GM21825 (cell line): Measurements from ENCODE around the gene ISOC1.

Experiments
- ATAC-seq: cut with Tn5 transposase; IDR thresholded peaks from one replicate; pipeline ENCODE4 v1.9.1; 2021; ENCODE audit warnings: mild to moderate bottlenecking, moderate library complexity; ENCODE audit not compliant: unreplicated experiment

Gene ISOC1

DNA sequence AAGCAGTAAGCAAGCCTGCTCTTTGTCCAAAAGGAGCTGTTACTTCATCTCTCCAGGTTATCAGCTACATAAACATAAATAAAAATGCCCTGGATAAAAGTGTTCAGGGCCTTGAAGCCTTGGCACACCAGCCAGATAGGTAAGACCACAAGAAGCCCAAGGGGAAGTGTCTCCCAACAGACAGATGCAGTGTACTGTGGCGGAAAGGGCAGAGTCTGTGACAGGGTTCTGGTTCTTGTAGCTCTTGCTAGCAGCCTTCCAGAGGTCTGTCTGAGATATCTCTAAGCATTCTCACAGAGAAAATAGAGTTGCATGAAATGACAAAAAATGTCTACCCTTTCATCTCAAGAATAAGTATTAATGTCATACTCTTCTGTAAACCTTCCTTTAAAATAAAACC is 30.1 kb downstream of the ISOC1 start:
- no peak for ATAC-seq

DNA sequence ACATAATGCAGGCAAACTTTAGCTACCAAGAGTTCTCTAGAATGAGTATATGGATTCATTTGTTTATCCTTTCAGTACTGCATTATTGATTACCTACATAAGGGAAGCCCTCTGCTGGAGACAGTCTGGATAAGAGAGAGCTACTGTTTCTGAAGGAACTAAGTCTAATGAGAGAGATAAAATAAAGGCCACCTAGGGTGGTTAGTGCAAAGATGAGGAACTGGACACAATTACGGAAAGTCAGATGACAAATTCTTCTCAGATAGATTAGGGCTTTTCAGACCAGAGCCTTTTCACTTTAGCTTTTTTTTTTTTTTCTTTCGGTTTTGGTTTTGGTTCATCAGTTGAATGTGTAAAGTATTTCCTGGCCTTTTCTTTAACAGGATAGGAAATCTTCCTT is 31.3 kb downstream of the ISOC1 start:
- peak; percentile 71 for ATAC-seq

DNA sequence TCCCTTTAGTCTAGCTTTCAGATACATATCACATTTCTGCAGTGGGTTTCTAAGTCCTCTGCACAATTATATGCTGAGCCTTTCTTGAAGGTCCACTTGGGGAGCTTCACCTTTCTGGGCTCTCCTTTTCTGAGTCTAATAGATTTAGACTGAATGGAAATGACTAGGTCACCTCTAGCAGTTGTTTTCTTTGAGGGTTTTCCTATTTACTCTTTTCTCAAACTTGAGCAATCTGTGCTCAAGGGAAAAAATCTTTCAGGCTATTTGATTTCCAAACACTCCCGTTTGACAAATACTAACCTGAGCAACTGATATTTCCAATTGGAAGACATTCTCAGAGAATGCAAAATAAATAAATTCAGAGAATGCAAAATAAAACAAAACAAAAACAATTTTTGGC is 39.0 kb downstream of the ISOC1 start:
- ATAC-seq = no peak

GRCh38 chr5:129135633-129136032 is 41.1 kb downstream of the ISOC1 start:
- no peak for ATAC-seq

- ATAC-seq = no peak
Observed at GRCh38 chr5:129137637-129138036, 43.1 kb downstream of the ISOC1 start.

DNA sequence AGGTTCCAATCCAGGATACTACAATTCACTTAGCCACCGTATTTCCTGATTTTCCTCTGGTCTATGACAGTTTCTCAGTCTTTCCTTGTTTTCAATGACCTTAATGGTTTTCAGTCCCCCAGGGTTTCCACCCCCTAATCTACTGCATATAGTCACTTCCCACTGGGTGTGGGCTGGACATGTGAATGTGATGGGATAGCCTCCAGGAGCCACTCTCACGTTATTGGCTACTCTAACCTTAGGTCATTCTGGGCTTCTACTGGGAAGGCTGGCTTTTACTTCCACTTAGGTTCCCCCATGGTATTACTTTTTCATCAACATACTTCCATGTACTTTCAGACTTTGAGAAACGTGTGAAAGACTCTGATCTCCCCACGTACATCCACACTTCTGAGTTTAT is 46.5 kb downstream of the ISOC1 start:
- no peak for ATAC-seq

- no peak for ATAC-seq
Observed at GRCh38 chr5:129141696-129142095, 47.1 kb downstream of the ISOC1 start.

DNA sequence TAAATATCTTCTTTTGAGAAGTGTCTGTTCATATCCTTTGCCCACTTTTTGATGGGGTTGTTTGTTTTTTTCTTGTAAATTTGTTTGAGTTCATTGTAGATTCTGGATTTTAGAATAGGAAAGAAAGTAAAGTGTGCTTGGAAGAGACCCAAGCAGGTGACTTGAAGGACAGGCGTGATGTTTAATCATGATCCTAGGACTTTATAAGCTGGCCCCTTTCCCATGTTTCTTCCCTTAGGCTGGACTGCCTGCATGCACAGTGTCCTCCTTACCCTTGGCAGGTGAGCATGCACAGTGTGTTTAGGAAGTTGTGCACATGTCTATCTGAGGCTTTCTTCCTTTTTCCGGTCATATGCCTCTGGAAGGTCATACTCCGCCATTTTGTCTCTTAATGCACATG is 61.3 kb downstream of the ISOC1 start:
- no peak for ATAC-seq

- ATAC-seq = no peak
Observed at GRCh38 chr5:129161830-129162229, 67.3 kb downstream of the ISOC1 start.
